ENCODE data around the gene MCOLN1. TPM values are rescaled to one million over a fixed set of nuclear protein-coding genes. Genes with fewer than 3 reads are reported as not detected.
A peak's percentile ranks its signal among the peaks of the same experiment; 100 is the strongest.

The MCOLN1 gene
- polyA plus RNA-seq, 3 donors = 32.8 to 133 (median 34.3) TPM

DNA sequence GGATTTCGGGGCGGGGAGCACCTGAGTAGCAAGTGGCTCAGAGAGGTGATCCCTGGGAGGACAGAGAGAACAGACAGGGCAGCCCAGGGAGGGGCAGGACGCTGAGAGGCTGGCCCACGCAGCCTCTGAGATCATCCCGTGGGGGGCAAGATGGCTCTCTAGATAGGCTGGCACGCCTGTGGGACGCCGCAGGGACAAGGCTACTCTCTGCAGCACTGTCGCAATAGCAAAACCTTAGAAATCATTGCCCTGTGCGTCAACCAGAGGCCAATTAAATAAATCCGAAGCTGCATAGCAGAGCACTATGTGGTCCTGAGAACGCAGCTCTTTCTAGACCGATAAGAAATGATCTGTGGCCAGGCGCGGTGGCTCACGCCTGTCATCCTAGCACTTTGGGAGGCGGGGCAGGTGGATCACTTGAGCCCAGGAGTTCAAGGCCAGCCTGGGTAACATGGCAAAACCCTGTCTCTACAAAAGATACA is 38.7 kb upstream of the MCOLN1 start:
- intact Hi-C loops (cut with micrococcal nuclease) = loop anchor here in 1 of 2 donors (1.0 kb wide), 1 partner anchor 9 kb away; no protein-coding TSS in a partner anchor
- no peak overlapping the region for H3K9ac ChIP-seq (ENCODE audit: insufficient read depth, low read length, poor library complexity, severe bottlenecking)

DNA sequence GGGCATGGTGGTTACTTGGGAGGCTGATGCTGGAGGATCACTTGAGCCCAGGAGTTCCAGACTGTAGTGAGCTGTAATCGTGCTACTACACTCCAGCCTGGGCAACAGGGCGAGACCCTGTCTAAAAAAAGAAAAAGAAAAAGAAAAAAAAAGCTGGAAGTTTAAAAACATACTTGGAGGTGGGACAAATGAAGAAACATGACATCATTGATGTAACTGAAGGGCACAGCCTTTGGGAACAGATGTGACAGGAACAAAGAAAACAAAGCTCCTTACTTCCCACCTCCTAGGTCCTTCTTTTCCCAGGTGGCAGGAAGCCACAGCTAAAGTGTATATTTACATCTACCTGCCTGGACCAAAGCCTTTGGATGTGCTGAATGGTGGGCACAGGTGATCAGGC is 35.5 kb upstream of the MCOLN1 start:
- TF ChIP-seq, protein P1, sequence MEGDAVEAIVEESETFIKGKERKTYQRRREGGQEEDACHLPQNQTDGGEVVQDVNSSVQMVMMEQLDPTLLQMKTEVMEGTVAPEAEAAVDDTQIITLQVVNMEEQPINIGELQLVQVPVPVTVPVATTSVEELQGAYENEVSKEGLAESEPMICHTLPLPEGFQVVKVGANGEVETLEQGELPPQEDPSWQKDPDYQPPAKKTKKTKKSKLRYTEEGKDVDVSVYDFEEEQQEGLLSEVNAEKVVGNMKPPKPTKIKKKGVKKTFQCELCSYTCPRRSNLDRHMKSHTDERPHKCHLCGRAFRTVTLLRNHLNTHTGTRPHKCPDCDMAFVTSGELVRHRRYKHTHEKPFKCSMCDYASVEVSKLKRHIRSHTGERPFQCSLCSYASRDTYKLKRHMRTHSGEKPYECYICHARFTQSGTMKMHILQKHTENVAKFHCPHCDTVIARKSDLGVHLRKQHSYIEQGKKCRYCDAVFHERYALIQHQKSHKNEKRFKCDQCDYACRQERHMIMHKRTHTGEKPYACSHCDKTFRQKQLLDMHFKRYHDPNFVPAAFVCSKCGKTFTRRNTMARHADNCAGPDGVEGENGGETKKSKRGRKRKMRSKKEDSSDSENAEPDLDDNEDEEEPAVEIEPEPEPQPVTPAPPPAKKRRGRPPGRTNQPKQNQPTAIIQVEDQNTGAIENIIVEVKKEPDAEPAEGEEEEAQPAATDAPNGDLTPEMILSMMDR (IDR thresholded peaks at IDR 0.05) = no peak

More for the DNA sequence above, 38.7 kb upstream of the MCOLN1 start:
- no peak overlapping the region for H3K4me3 ChIP-seq (replicated peaks in 1 of 3; ENCODE audit: low read depth in 2 of 3, low read length in 3 of 3)
- H3K27ac ChIP-seq (ENCODE audit: low read depth in 1 of 2, low read length in 2 of 2) = no peak overlapping the region
- no peaks in the 10 kb centered on the region for H3K9me3 ChIP-seq (replicated peaks in 1 of 2; ENCODE audit: control insufficient read depth in 1 of 2, insufficient read depth in 1 of 2, low read length in 2 of 2)
- H3K36me3 Mint-ChIP-seq = peaks cover 0 to 2% of the 10 kb centered on the region in 2 donors
- WGBS (ENCODE audit: insufficient coverage) = 94% methylated on average over 17 of the region's 17 CpGs
- H3K4me1 ChIP-seq (ENCODE audit: control insufficient read depth in 1 of 2, insufficient read depth in 2 of 2, low read length in 2 of 2) = peaks cover 24 to 35% of the 10 kb centered on the region in 2 donors
- H3K4me1 Mint-ChIP-seq = peaks cover 27% of the 10 kb centered on the region
- H3K27me3 Mint-ChIP-seq (ENCODE audit: low read depth in 3 of 3) = peaks cover 0 to 12% (median 12%) of the 10 kb centered on the region in 3 donors
- H3K4me2 ChIP-seq (replicated peaks; ENCODE audit: extremely low read depth, low read length, poor library complexity, severe bottlenecking) = no peak overlapping the region
- H4K20me1 ChIP-seq (ENCODE audit: insufficient read depth, low read length) = no peaks in the 10 kb centered on the region
- no peak for DNase-seq
- TF ChIP-seq, protein P1 (IDR thresholded peaks at IDR 0.05) = no peak
- H3K36me3 ChIP-seq (replicated peaks in 1 of 2; ENCODE audit: control insufficient read depth in 1 of 2, insufficient read depth in 2 of 2, low read length in 2 of 2) = no peaks in the 10 kb centered on the region
- no peaks in the 10 kb centered on the region for H3K79me2 ChIP-seq (ENCODE audit: insufficient read depth, low read length)
- H3K9me3 Mint-ChIP-seq = no peaks in the 10 kb centered on the region
- H3K4me3 Mint-ChIP-seq = peak overlapping the region in 1 of 2 donors; percentile 68
- H3K27me3 ChIP-seq (ENCODE audit: control insufficient read depth in 2 of 2, insufficient read depth in 2 of 2, low read length in 2 of 2) = no peaks in the 10 kb centered on the region
- no peak overlapping the region for H2AFZ ChIP-seq (ENCODE audit: insufficient read depth, low read depth, low read length, poor library complexity, severe bottlenecking)
- peak overlapping the region in 4 of 7 donors; percentile 6 to 75 (median 26) for H3K27ac Mint-ChIP-seq

More for the DNA sequence above, 35.5 kb upstream of the MCOLN1 start:
- WGBS (ENCODE audit: insufficient coverage) = no CpG with 5 or more reads among the region's 2 CpGs
- H3K4me1 Mint-ChIP-seq = peaks cover 31% of the 10 kb centered on the region
- intact Hi-C loops (cut with micrococcal nuclease) = no loop called here
- no peaks in the 10 kb centered on the region for H3K36me3 ChIP-seq (replicated peaks in 1 of 2; ENCODE audit: control insufficient read depth in 1 of 2, insufficient read depth in 2 of 2, low read length in 2 of 2)
- H3K4me3 Mint-ChIP-seq = no peak overlapping the region
- no peaks in the 10 kb centered on the region for H3K79me2 ChIP-seq (ENCODE audit: insufficient read depth, low read length)
- H2AFZ ChIP-seq (ENCODE audit: insufficient read depth, low read depth, low read length, poor library complexity, severe bottlenecking) = no peak overlapping the region
- H3K27me3 Mint-ChIP-seq (ENCODE audit: low read depth in 3 of 3) = peaks cover 2 to 10% (median 8%) of the 10 kb centered on the region in 3 donors
- no peaks in the 10 kb centered on the region for H3K36me3 Mint-ChIP-seq
- no peak overlapping the region for H3K27ac ChIP-seq (ENCODE audit: low read depth in 1 of 2, low read length in 2 of 2)
- H3K9ac ChIP-seq (ENCODE audit: insufficient read depth, low read length, poor library complexity, severe bottlenecking) = no peak overlapping the region
- H3K9me3 ChIP-seq (replicated peaks in 1 of 2; ENCODE audit: control insufficient read depth in 1 of 2, insufficient read depth in 1 of 2, low read length in 2 of 2) = no peaks in the 10 kb centered on the region
- H3K27me3 ChIP-seq (ENCODE audit: control insufficient read depth in 2 of 2, insufficient read depth in 2 of 2, low read length in 2 of 2) = no peaks in the 10 kb centered on the region
- H4K20me1 ChIP-seq (ENCODE audit: insufficient read depth, low read length) = no peaks in the 10 kb centered on the region
- DNase-seq = no peak
- no peak overlapping the region for H3K4me3 ChIP-seq (replicated peaks in 1 of 3; ENCODE audit: low read depth in 2 of 3, low read length in 3 of 3)
- H3K9me3 Mint-ChIP-seq = peaks cover 0 to 5% (median 0%) of the 10 kb centered on the region in 7 donors
- H3K4me2 ChIP-seq (replicated peaks; ENCODE audit: extremely low read depth, low read length, poor library complexity, severe bottlenecking) = no peak overlapping the region
- H3K27ac Mint-ChIP-seq = peak overlapping the region in 3 of 7 donors; percentile 26 to 81 (median 81)
- peaks cover 36 to 51% of the 10 kb centered on the region in 2 donors for H3K4me1 ChIP-seq (ENCODE audit: control insufficient read depth in 1 of 2, insufficient read depth in 2 of 2, low read length in 2 of 2)

Data from CD14-positive monocyte (primary cell).